Fibroblast of lung (primary cell): Measurements from ENCODE around the gene PFKFB4. TPM values are rescaled to one million over a fixed set of nuclear protein-coding genes. Genes with fewer than 3 reads are reported as not detected.
"Not testable (repeated sequence)": the region's sequence is repeated elsewhere in the genome, so short reads cannot be mapped to it uniquely, and the experiment has no call there.

Experiments
- DNase-seq, 2 donors: peaks; one replicate each; pipeline versions ENCODE4 v3.0.0 to v3.0.0-alpha.2; 2010; ENCODE audit warnings: low read depth in 2 of 2
- H2AFZ ChIP-seq: 2 replicates; pipeline ENCODE4 v1.5.1; 2012; ENCODE audit warnings: low read length, control low read depth, inconsistent platforms
- H3K27ac ChIP-seq: 2 replicates; pipeline ENCODE4 v1.5.1; 2011; ENCODE audit warnings: low read length, control low read depth; ENCODE audit not compliant: insufficient read depth
- H3K27me3 ChIP-seq: 2 replicates; pipeline ENCODE4 v1.5.1; 2011; ENCODE audit warnings: mild to moderate bottlenecking, low read length; ENCODE audit not compliant: control insufficient read depth, insufficient read depth
- H3K36me3 ChIP-seq: 2 replicates; pipeline ENCODE4 v1.5.1; 2011; ENCODE audit warnings: low read length; ENCODE audit not compliant: control insufficient read depth, insufficient read depth
- H3K4me1 ChIP-seq: 2 replicates; pipeline ENCODE4 v1.5.1; 2011; ENCODE audit warnings: low read length; ENCODE audit not compliant: control insufficient read depth, insufficient read depth; ENCODE audit errors: extremely low read depth
- H3K4me2 ChIP-seq: 2 replicates; pipeline ENCODE4 v1.5.1; 2011; ENCODE audit warnings: low read length, control low read depth; ENCODE audit not compliant: insufficient read depth; ENCODE audit errors: extremely low read depth
- H3K4me3 ChIP-seq, 4 experiments: fragments of 200-600 bp in 1 of 4; sonication (generic) in 1 of 4; replicated peaks in 1 of 4; 2 replicates each; pipeline ENCODE4 v1.5.1; 2011 to 2016; ENCODE audit warnings: low read length in 4 of 4, low read depth in 3 of 4, mild to moderate bottlenecking in 3 of 4, control low read depth in 2 of 4, inconsistent platforms in 1 of 4, mixed read lengths in 1 of 4; ENCODE audit not compliant: insufficient read depth in 1 of 4; ENCODE audit errors: control extremely low read depth in 1 of 4
- H3K79me2 ChIP-seq: 2 replicates; pipeline ENCODE4 v1.5.1; 2012; ENCODE audit warnings: mild to moderate bottlenecking, low read length, inconsistent platforms; ENCODE audit not compliant: control insufficient read depth, insufficient read depth
- H3K9ac ChIP-seq: 2 replicates; pipeline ENCODE4 v1.5.1; 2011; ENCODE audit warnings: mild to moderate bottlenecking, low read length, control low read depth; ENCODE audit not compliant: insufficient read depth
- H3K9me3 ChIP-seq: 2 replicates; pipeline ENCODE4 v1.5.1; 2012; ENCODE audit warnings: low read depth, low read length; ENCODE audit not compliant: control insufficient read depth, insufficient read depth
- H4K20me1 ChIP-seq: 2 replicates; pipeline ENCODE4 v1.5.1; 2011; ENCODE audit warnings: low read length; ENCODE audit not compliant: control insufficient read depth, insufficient read depth; ENCODE audit errors: extremely low read depth
- EZH2 ChIP-seq: IDR thresholded peaks from 2 replicates; pipeline ENCODE4 v1.5.1; 2012; ENCODE audit warnings: low read length, control low read depth, mild to moderate bottlenecking; ENCODE audit errors: missing control alignments
- polyA plus RNA-seq, 2 donors: library from polyadenylated mRNA; depleted of rRNA in 1 of 2; stranded (reverse) in 1 of 2; unstranded in 1 of 2; fragments of >200 nt; gene quantifications; 2 replicates each; pipeline ENCODE4 v1.2.1, GENCODE V29; 2011 to 2012; ENCODE audit warnings: missing spikeins in 1 of 2
- total RNA-seq: library from RNA; depleted of rRNA; stranded (reverse); fragments of >200 nt; gene quantifications from 2 replicates; pipeline ENCODE4 v1.2.1, GENCODE V29; 2014
- TF ChIP-seq, protein P1 (sequence below), 2 donors: IDR thresholded peaks in 1 of 2; conservative IDR thresholded peaks in 1 of 2; 1 replicate in 1 of 2; 2 replicates in 1 of 2; pipeline ENCODE4 v1.5.1; 2011 to 2012; ENCODE audit warnings: low read length in 2 of 2, control low read depth in 1 of 2, inconsistent platforms in 1 of 2, low read depth in 1 of 2, mild to moderate bottlenecking in 1 of 2

PFKFB4 gene
- total and polyA plus RNA-seq, 2 donors (not counting 1 experiment from before 2014, with no cell fraction given) = 9.3 to 12.2 TPM

GRCh38 chr3:48474619-48475018 is 82.0 kb downstream of the PFKFB4 start:
- H3K27me3 ChIP-seq = no peaks in the 10 kb centered on the region
- H3K79me2 ChIP-seq = peaks cover 30% of the 10 kb centered on the region
- no peak overlapping the region for H3K4me2 ChIP-seq
- H3K27ac ChIP-seq = no peak overlapping the region
- no peak overlapping the region for H3K4me3 ChIP-seq
- H3K36me3 ChIP-seq = peaks cover 7% of the 10 kb centered on the region
- H3K9ac ChIP-seq = no peak overlapping the region
- H4K20me1 ChIP-seq = no peaks in the 10 kb centered on the region
- H3K4me1 ChIP-seq = peaks cover 4% of the 10 kb centered on the region
- no peak overlapping the region for H2AFZ ChIP-seq
- H3K9me3 ChIP-seq = no peaks in the 10 kb centered on the region
- no peak for DNase-seq
- TF ChIP-seq, protein P1, sequence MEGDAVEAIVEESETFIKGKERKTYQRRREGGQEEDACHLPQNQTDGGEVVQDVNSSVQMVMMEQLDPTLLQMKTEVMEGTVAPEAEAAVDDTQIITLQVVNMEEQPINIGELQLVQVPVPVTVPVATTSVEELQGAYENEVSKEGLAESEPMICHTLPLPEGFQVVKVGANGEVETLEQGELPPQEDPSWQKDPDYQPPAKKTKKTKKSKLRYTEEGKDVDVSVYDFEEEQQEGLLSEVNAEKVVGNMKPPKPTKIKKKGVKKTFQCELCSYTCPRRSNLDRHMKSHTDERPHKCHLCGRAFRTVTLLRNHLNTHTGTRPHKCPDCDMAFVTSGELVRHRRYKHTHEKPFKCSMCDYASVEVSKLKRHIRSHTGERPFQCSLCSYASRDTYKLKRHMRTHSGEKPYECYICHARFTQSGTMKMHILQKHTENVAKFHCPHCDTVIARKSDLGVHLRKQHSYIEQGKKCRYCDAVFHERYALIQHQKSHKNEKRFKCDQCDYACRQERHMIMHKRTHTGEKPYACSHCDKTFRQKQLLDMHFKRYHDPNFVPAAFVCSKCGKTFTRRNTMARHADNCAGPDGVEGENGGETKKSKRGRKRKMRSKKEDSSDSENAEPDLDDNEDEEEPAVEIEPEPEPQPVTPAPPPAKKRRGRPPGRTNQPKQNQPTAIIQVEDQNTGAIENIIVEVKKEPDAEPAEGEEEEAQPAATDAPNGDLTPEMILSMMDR (conservative IDR thresholded peaks at IDR 0.05 in 1 of 2, IDR thresholded peaks at IDR 0.05 in 1 of 2; ENCODE audit: low read depth in 1 of 2, low read length in 2 of 2) = no peak
- no peak for TF ChIP-seq EZH2

DNA sequence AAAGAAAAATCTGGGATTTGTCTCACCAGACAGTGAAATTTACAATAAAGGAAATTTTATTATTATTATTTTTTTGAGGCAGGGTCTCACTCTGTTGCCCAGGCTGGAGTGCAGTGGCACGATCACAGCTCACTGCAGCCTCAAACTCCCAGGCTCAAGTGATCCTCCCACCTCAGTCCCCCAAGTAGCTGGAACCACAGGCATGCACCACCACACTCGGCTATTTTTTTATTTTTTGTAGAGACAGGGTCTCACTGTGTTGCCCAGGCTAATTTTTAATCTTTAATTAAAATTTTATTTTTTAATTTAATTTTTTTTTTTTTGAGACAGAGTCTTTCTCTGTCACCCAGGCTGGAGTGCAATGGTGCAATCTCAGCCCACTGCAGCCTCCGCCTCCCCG is 82.6 kb downstream of the PFKFB4 start:
- peaks cover 36% of the 10 kb centered on the region for H3K79me2 ChIP-seq
- H3K36me3 ChIP-seq = peaks cover 12% of the 10 kb centered on the region
- not testable (repeated sequence) for H3K27me3 ChIP-seq, H3K27ac ChIP-seq, H3K4me2 ChIP-seq, H4K20me1 ChIP-seq, DNase-seq, H3K4me1 ChIP-seq, H3K9ac ChIP-seq, H2AFZ ChIP-seq, H3K4me3 ChIP-seq, H3K9me3 ChIP-seq

DNA sequence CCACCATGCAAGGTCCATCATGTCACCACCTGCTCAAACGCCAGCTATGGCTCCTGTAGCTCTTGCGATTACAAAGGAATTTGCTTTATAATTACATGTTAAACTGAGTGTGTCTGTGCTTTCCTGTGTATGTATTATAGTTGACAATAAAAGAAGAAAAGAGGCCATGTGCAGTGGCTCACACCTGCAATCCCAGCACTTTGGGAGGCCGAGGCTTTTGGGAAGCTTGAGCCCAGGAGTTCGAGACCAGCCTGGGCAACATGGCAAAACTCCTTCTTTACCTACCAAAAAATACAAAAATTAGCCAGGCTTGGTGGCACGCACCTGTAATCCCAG is 83.0 kb downstream of the PFKFB4 start:
- peaks cover 15% of the 10 kb centered on the region for H3K36me3 ChIP-seq
- DNase-seq = no peak
- peak overlapping the region; percentile 12 for H2AFZ ChIP-seq
- no peaks in the 10 kb centered on the region for H3K27me3 ChIP-seq
- peaks cover 4% of the 10 kb centered on the region for H3K4me1 ChIP-seq
- no peak for TF ChIP-seq EZH2
- TF ChIP-seq, protein P1 (conservative IDR thresholded peaks at IDR 0.05 in 1 of 2, IDR thresholded peaks at IDR 0.05 in 1 of 2; ENCODE audit: low read depth in 1 of 2, low read length in 2 of 2) = no peak
- H3K79me2 ChIP-seq = peaks cover 41% of the 10 kb centered on the region
- H3K9me3 ChIP-seq = no peaks in the 10 kb centered on the region
- H4K20me1 ChIP-seq = no peaks in the 10 kb centered on the region
- no peak overlapping the region for H3K4me2 ChIP-seq
- H3K27ac ChIP-seq = peak overlapping the region; percentile 98
- H3K4me3 ChIP-seq = no peak overlapping the region
- H3K9ac ChIP-seq = no peak overlapping the region
